GM23248 (cell line): ENCODE data around the gene ADGRF4.

Experiments used
- EZH2 ChIP-seq: fragments of 200-600 bp; sonication (generic); IDR thresholded peaks from 2 replicates; pipeline ENCODE4 v1.6.1; 2018; ENCODE audit warnings: antibody characterized with exemption, mild to moderate bottlenecking; ENCODE audit not compliant: insufficient read depth, poor library complexity, severe bottlenecking
- EZH2phosphoT487 ChIP-seq: fragments of 200-600 bp; sonication (generic); IDR thresholded peaks from 2 replicates; pipeline ENCODE4 v1.6.1; 2018; ENCODE audit warnings: antibody characterized with exemption, moderate library complexity, mild to moderate bottlenecking, low read depth; ENCODE audit not compliant: insufficient read depth

DNA sequence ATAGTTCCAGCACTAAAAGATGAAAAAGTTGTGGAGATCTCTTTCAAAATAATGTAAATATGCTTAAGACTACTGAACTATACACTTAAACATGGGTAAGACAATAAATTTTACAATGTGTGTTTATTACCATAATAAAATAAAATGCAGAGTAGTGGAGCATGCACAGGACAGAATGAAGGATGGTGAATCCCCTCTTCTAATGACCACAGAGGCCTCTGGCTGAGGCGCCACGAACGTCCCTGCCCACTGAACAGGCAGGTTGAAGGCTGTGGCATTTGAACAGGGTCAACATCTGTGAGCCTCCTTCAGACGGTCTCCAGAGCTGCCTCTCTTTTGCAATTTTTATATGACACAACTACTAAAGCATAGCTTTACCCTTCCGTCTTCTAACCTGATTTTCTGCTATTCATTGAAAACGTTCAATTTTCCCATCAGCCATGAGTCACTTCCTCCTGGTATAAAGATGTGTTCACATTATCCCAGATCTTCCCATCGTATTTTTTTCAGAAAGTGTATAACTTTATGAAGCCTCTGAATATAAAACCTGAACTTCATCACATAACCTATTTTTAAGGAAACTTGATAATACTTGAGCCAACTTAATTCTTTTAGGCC lies 37.8 kb downstream of the ADGRF4 start:
- TF ChIP-seq EZH2 (no peak), EZH2phosphoT487 (no peak)
